ENCODE data around the gene RAB4B.
"Not testable (repeated sequence)": the region's sequence is repeated elsewhere in the genome, so short reads cannot be mapped to it uniquely, and the experiment has no call there.

The RAB4B gene

DNA sequence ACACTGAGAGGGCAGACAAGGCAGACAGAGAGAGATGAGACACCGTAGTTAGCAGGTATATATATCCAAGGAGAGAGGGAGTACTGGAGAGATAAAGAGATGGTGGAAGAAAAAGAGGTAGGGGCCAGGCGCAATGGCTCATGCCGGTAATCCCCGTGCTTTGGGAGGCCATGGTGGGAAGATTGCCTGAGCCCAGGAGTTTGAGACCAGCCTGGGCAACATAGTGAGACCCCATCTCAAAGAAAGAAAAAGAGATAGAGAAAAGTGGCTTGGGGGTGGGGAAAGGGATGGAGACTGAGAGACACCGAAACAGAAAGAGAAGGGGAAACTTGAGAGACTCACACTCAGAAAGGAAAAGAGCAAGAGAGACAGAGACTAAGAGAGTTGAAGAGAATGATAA is 2.5 kb downstream of the RAB4B start:
- Histone ChIP-seq H3K36me3 (replicated peaks) (no peaks in the 10 kb centered on the region), H3K4me3 (no peak overlapping the region), H3K27me3 (ENCODE audit: low read depth) (no peaks in the 10 kb centered on the region), H3K4me1 (peaks cover 10% of the 10 kb centered on the region), H3K9me3 (no peaks in the 10 kb centered on the region)
- in situ Hi-C loops (cut with MboI; ENCODE audit: low sequenced_read_pairs), result no loop called here
- DNase-seq (ENCODE audit: low spot score in 2 of 2), result no peak

- Histone ChIP-seq H3K4me1 (peaks cover 10% of the 10 kb centered on the region), H3K36me3 (replicated peaks) (no peaks in the 10 kb centered on the region), H3K9me3 (no peaks in the 10 kb centered on the region), H3K4me3 (no peak overlapping the region), H3K27me3 (ENCODE audit: low read depth) (no peaks in the 10 kb centered on the region)
- no peak for DNase-seq (ENCODE audit: low spot score in 2 of 2)
- in situ Hi-C loops (cut with MboI; ENCODE audit: low sequenced_read_pairs), result no loop called here
Measured at GRCh38 chr19:40781140-40781539, 3.1 kb downstream of the RAB4B start.

DNA sequence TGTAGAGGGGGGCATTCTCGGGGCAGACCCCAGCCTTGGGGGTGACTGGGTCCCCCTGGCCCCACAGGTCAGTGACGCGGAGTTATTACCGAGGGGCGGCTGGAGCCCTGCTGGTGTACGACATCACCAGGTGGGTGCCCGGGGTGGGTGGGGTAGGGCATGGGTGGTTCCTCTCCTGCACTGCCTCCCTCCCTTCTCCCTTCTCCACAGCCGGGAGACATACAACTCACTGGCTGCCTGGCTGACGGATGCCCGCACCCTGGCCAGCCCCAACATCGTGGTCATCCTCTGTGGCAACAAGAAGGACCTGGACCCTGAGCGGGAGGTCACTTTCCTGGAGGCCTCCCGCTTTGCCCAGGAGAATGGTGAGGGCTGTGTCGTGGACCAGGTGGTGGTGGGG is 5.7 kb downstream of the RAB4B start:
- Histone ChIP-seq H3K27me3 (ENCODE audit: low read depth) (no peaks in the 10 kb centered on the region), H3K9me3 (no peaks in the 10 kb centered on the region), H3K4me1 (peaks cover 5% of the 10 kb centered on the region), H3K36me3 (replicated peaks) (no peaks in the 10 kb centered on the region), H3K4me3 (no peak overlapping the region)
- in situ Hi-C loops (cut with MboI; ENCODE audit: low sequenced_read_pairs), result no loop called here
- no peak for DNase-seq (ENCODE audit: low spot score in 2 of 2)

DNA sequence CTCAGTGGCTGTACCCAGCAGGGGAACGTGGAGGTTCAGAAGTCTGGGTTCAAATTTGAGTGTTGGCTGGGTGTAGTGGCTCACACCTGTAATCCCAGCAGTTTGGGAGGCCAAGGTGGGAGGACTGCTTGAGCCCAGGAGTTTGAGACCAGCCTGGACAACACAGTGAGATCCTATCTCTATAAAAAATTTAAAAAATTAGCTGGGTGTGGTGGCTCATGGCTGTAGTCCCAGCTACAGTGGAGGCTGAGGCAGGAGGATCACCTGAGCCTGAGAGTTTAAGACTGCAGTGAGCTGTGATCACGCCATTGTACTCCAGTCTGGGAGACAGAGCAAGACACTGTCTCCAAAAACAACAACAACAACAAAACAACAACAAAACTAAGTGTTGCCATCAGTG is 6.1 kb downstream of the RAB4B start:
- H3K27me3 ChIP-seq (ENCODE audit: low read depth); DNase-seq (ENCODE audit: low spot score in 2 of 2); H3K36me3 ChIP-seq (replicated peaks); H3K4me3 ChIP-seq; in situ Hi-C loops (cut with MboI; ENCODE audit: low sequenced_read_pairs); H3K9me3 ChIP-seq; H3K4me1 ChIP-seq: not testable (repeated sequence)

GRCh38 chr19:40785526-40785925 is 7.5 kb downstream of the RAB4B start:
- DNase-seq (ENCODE audit: low spot score in 2 of 2), result no peak
- in situ Hi-C loops (cut with MboI; ENCODE audit: low sequenced_read_pairs), result no loop called here
- no peaks in the 10 kb centered on the region for H3K36me3 ChIP-seq (replicated peaks)
- H3K4me1 ChIP-seq, result no peaks in the 10 kb centered on the region
- H3K27me3 ChIP-seq (ENCODE audit: low read depth), result no peaks in the 10 kb centered on the region
- no peak overlapping the region for H3K4me3 ChIP-seq
- no peaks in the 10 kb centered on the region for H3K9me3 ChIP-seq

GRCh38 chr19:40786060-40787037 is 8.3 kb downstream of the RAB4B start:
- no peaks in the 10 kb centered on the region for H3K27me3 ChIP-seq (ENCODE audit: low read depth)
- in situ Hi-C loops (cut with MboI; ENCODE audit: low sequenced_read_pairs), result no loop called here
- H3K4me1 ChIP-seq, result no peaks in the 10 kb centered on the region
- H3K9me3 ChIP-seq, result no peaks in the 10 kb centered on the region
- no peak for DNase-seq (ENCODE audit: low spot score in 2 of 2)
- H3K4me3 ChIP-seq, result no peak overlapping the region
- no peaks in the 10 kb centered on the region for H3K36me3 ChIP-seq (replicated peaks)

GRCh38 chr19:40791349-40791748 is 13.3 kb downstream of the RAB4B start:
- Histone ChIP-seq H3K36me3 (replicated peaks) (no peaks in the 10 kb centered on the region), H3K9me3 (no peaks in the 10 kb centered on the region), H3K27me3 (ENCODE audit: low read depth) (no peaks in the 10 kb centered on the region), H3K4me3 (no peak overlapping the region), H3K4me1 (no peaks in the 10 kb centered on the region)
- in situ Hi-C loops (cut with MboI; ENCODE audit: low sequenced_read_pairs), result no loop called here
- DNase-seq (ENCODE audit: low spot score in 2 of 2), result no peak

DNA sequence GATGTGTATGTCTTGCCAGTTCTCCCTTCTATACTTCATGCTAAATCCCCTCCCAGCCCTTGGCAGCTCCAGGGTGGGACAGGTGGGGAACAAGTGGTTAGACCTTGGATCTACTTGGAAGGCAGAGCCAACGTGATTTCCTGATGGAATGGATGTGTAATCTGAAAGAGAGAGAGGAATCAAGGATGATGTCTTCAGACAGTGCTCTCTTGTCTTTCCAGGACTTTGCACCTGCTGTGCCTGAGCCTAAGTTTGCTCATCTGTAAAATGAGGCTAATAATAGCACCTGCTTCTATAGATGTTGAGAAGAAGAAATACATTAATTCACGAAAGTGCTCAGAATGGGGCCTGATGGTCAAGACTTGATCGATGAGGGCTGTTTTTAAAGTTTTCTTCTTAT is 13.9 kb downstream of the RAB4B start:
- no peak for DNase-seq (ENCODE audit: low spot score in 2 of 2)
- no peak overlapping the region for H3K4me3 ChIP-seq
- no peaks in the 10 kb centered on the region for H3K27me3 ChIP-seq (ENCODE audit: low read depth)
- no peaks in the 10 kb centered on the region for H3K4me1 ChIP-seq
- no peaks in the 10 kb centered on the region for H3K36me3 ChIP-seq (replicated peaks)
- in situ Hi-C loops (cut with MboI; ENCODE audit: low sequenced_read_pairs), result no loop called here
- no peaks in the 10 kb centered on the region for H3K9me3 ChIP-seq

GRCh38 chr19:40797166-40797962 is 19.3 kb downstream of the RAB4B start:
- H3K4me1 ChIP-seq, result peaks cover 13% of the 10 kb centered on the region
- H3K9me3 ChIP-seq, result no peaks in the 10 kb centered on the region
- H3K36me3 ChIP-seq (replicated peaks), result peaks cover 21% of the 10 kb centered on the region
- no peak for DNase-seq (ENCODE audit: low spot score in 2 of 2)
- in situ Hi-C loops (cut with MboI; ENCODE audit: low sequenced_read_pairs), result no loop called here
- H3K4me3 ChIP-seq, result no peak overlapping the region
- no peaks in the 10 kb centered on the region for H3K27me3 ChIP-seq (ENCODE audit: low read depth)

DNA sequence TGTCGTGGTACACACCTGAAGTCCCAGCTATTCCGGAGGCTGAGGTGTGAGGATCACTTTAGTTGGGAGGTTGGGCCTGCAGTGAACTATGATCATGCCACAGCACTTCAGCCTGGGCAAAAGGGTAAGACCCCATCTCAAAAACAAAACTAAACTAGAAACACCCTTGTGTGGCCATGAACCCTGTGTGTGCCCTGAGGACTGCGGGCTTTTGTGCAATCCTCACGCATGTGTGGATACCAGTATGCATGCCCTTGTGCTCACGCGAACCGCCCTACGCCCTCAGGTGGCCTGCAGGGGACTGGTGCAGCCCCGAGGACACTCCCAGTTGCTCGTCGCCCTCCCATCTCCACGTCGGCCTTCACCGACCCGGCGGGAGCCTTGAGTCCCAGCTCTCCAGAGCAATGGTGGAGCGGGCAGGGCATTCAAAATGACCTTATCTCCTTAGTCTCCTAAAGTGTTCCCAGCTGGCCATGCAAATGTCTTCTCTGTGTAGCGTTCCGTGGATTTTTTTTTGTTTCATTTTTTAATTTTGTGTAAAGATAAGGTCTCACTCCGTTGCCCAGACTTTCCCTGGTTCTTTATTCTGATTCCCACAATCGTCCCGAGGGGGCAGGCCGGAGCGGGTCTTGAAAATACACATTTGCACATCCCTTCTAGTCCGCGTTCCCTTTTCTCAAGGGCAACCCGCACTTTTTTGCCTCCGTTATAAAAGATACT is 20.1 kb downstream of the RAB4B start:
- H3K4me3 ChIP-seq, result peak overlapping the region; percentile 37
- DNase-seq (ENCODE audit: low spot score in 2 of 2), result peak; percentile 70 to 87
- H3K4me1 ChIP-seq, result peaks cover 13% of the 10 kb centered on the region
- peaks cover 28% of the 10 kb centered on the region for H3K36me3 ChIP-seq (replicated peaks)
- in situ Hi-C loops (cut with MboI; ENCODE audit: low sequenced_read_pairs), result no loop called here
- H3K27me3 ChIP-seq (ENCODE audit: low read depth), result no peaks in the 10 kb centered on the region
- no peaks in the 10 kb centered on the region for H3K9me3 ChIP-seq

- peaks cover 13% of the 10 kb centered on the region for H3K4me1 ChIP-seq
- DNase-seq (ENCODE audit: low spot score in 2 of 2), result peak; percentile 99 to 100
- H3K9me3 ChIP-seq, result no peaks in the 10 kb centered on the region
- in situ Hi-C loops (cut with MboI; ENCODE audit: low sequenced_read_pairs), result no loop called here
- peak within 1 kb of the TSS; percentile 75 for H3K4me3 ChIP-seq
- peaks cover 36% of the 10 kb centered on the region for H3K36me3 ChIP-seq (replicated peaks)
- no peaks in the 10 kb centered on the region for H3K27me3 ChIP-seq (ENCODE audit: low read depth)
Measured at GRCh38 chr19:40798683-40799557, 20.9 kb downstream of the RAB4B start, which contains the start of gene EGLN2. TSS of gene EGLN2 (plus strand) at chr19:40799191. CDS start at chr19:40800573, 1,382 bp downstream.

DNA sequence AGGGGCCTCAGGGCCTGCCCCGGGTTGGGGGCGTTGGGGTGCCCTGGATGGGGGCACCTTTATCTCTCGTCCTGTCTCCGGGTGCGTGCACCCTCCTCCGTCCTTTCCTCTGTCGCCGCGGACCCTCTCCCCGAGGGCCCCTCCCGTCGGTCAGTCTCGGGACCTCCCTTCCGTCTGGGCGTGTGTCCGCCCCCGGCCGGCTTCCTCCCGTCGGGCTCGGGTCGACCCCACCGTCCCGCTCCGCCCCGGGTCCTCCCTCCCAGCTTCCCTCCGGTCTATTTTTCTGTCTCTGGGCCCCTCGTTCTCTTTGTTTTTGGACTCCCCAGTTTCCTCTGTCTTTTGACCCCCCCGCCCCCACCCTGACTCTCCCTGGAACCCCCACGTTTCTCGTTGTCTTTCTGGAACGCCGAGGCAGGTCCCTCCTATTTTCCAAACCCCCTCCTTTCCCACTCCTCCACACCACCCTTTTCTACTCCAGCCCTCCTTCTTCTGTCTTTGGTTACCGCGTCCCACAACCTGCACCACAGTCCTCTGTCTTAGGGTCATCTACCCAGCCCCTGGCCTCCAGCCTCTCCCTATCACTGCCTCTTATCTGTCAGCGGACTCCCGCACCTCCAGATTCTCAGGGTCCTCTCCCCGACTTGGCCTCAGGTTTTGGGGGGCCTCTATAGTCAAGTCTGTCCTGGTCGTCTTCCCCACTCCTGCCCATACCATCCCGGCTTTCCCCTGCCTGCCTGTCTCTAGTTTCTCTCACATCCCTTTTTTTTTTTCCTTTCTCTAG is 21.7 kb downstream of the RAB4B start:
- H3K4me3 ChIP-seq, result peak overlapping the region; percentile 75
- DNase-seq (ENCODE audit: low spot score in 2 of 2), result peak in 1 of 2 experiments; percentile 58
- in situ Hi-C loops (cut with MboI; ENCODE audit: low sequenced_read_pairs), result no loop called here
- peaks cover 13% of the 10 kb centered on the region for H3K4me1 ChIP-seq
- H3K36me3 ChIP-seq (replicated peaks), result peaks cover 43% of the 10 kb centered on the region
- H3K9me3 ChIP-seq, result no peaks in the 10 kb centered on the region
- H3K27me3 ChIP-seq (ENCODE audit: low read depth), result no peaks in the 10 kb centered on the region
